Measurements from ENCODE around the gene ELF5. TPM values are rescaled to one million over a fixed set of nuclear protein-coding genes. Genes with fewer than 3 reads are reported as not detected.

The ELF5 gene
- total and polyA plus RNA-seq, 10 of the 15 experiments (the other 5 are each of a cell fraction or from before 2014, with no cell fraction given): not detected

- no TSS peak for BruUV-seq (replicated peaks)
- Histone ChIP-seq H3K9ac (ENCODE audit: control insufficient read depth, insufficient read depth, low read length) (no peak overlapping the region), H3K27me3 (replicated peaks in 1 of 2; ENCODE audit: control insufficient read depth in 2 of 2, insufficient read depth in 2 of 2, low read length in 1 of 2) (no peaks in the 10 kb centered on the region), H3K36me3 (ENCODE audit: control insufficient read depth in 2 of 2, insufficient read depth in 2 of 2, low read length in 1 of 2) (no peaks in the 10 kb centered on the region), H2AFZ (ENCODE audit: control insufficient read depth, low read depth, low read length) (no peak overlapping the region), H3K4me2 (ENCODE audit: control insufficient read depth, insufficient read depth) (no peak overlapping the region), H3K9me3 (replicated peaks; ENCODE audit: control insufficient read depth, insufficient read depth, low read length) (no peaks in the 10 kb centered on the region), H3K4me1 (ENCODE audit: control insufficient read depth, insufficient read depth, low read length) (no peaks in the 10 kb centered on the region), H4K20me1 (ENCODE audit: control insufficient read depth, insufficient read depth) (no peaks in the 10 kb centered on the region), H3K4me3 (no peak overlapping the region), H3K27ac (ENCODE audit: control insufficient read depth, insufficient read depth) (no peak overlapping the region), H3K79me2 (ENCODE audit: control insufficient read depth, insufficient read depth, low read length) (no peaks in the 10 kb centered on the region)
- ChIA-PET RAD21 (ENCODE audit: unreplicated experiment) (no interaction called here), POLR2A (no interaction called here), SMC1A (ENCODE audit: uncharacterized antibody, unreplicated experiment) (interaction anchor here (0.8 to 1.3 kb wide), 2 partner anchors 12 to 15 kb away, joined by 3 to 4 read pairs; no protein-coding TSS in a partner anchor), CTCF (interaction anchor here (1.2 to 1.4 kb wide), 3 partner anchors 10 to 56 kb away, joined by 3 to 12 read pairs (median 4); no protein-coding TSS in a partner anchor)
- WGBS (ENCODE audit: insufficient coverage, insufficient replicate concordance, low lambda C conversion rate, missing lambda C conversion rate): 88% methylated on average over 3 of the region's 3 CpGs
- FAIRE-seq: no peak
- in situ Hi-C loops (cut with MboI): no loop called here
- ATAC-seq: no peak
- intact Hi-C loops (cut with micrococcal nuclease; ENCODE audit: unreplicated experiment): no loop called here
- no peak for TF ChIP-seq TAF1 (IDR thresholded peaks at IDR 0.05; ENCODE audit: borderline replicate concordance, low read depth, low read length)
- TF ChIP-seq E2F4 (IDR thresholded peaks at IDR 0.05; ENCODE audit: low read depth, low read length): no peak
- TF ChIP-seq FOXM1 (IDR thresholded peaks at IDR 0.05; ENCODE audit: low read depth, low read length): no peak
- TF ChIP-seq ASH2L (IDR thresholded peaks at IDR 0.05; ENCODE audit: borderline replicate concordance, low read depth): no peak
- TF ChIP-seq, protein P1, sequence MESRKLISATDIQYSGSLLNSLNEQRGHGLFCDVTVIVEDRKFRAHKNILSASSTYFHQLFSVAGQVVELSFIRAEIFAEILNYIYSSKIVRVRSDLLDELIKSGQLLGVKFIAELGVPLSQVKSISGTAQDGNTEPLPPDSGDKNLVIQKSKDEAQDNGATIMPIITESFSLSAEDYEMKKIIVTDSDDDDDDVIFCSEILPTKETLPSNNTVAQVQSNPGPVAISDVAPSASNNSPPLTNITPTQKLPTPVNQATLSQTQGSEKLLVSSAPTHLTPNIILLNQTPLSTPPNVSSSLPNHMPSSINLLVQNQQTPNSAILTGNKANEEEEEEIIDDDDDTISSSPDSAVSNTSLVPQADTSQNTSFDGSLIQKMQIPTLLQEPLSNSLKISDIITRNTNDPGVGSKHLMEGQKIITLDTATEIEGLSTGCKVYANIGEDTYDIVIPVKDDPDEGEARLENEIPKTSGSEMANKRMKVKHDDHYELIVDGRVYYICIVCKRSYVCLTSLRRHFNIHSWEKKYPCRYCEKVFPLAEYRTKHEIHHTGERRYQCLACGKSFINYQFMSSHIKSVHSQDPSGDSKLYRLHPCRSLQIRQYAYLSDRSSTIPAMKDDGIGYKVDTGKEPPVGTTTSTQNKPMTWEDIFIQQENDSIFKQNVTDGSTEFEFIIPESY (IDR thresholded peaks at IDR 0.05): no peak
- TF ChIP-seq ZNF217 (IDR thresholded peaks at IDR 0.05): no peak
- TF ChIP-seq ESRRA (IDR thresholded peaks at IDR 0.05; ENCODE audit: low read length): no peak
- DNase-seq (ENCODE audit: low read depth, low spot score): no peak
Measured at GRCh38 chr11:34433899-34434298, 79.7 kb downstream of the ELF5 start.
